HepG2 (cell line): Measurements from ENCODE around the gene IL33. TPM values are rescaled to one million over a fixed set of nuclear protein-coding genes. Genes with fewer than 3 reads are reported as not detected.

Experiments used
- ATAC-seq: fragments of 200-7000 bp; cut with Tn5 transposase; 3 replicates; pipeline ENCODE4 v1.9.1; 2020; ENCODE audit warnings: mild to moderate bottlenecking, moderate library complexity
- BruUV-seq: library from RNA; stranded (reverse); fragments of 400-500 nt; replicated peaks from 2 replicates; lab custom pipeline; 2021; lab: Mats Ljungman, UMichigan
- CTCF ChIA-PET: fragments of 300-600 bp; formaldehyde crosslinking; extraction: SDS; loops from one replicate; lab custom pipeline; 2021; ENCODE audit warnings: low total read pairs, inconsistent platforms, low intra/inter-chr PET ratio; lab: Yijun Ruan, JAX
- POLR2A ChIA-PET: fragments of 350-600 bp; sonication (Branson Sonifier 250); formaldehyde crosslinking; loops from one replicate; lab custom pipeline; 2020; ENCODE audit warnings: antibody characterized with exemption, inconsistent platforms; lab: Yijun Ruan, JAX
- DNase-seq: peaks from one replicate; pipeline ENCODE4 v3.0.0-alpha.2; 2015; ENCODE audit warnings: low spot score
- FAIRE-seq: peaks from 3 replicates; lab custom pipeline; 2011; peaks lifted over from hg19 to GRCh38; lab: Jason Lieb, UNC
- H2AFZ ChIP-seq: one replicate; pipeline ENCODE4 v1.6.1; 2011; ENCODE audit warnings: low read length, inconsistent platforms
- H3K27ac ChIP-seq: fragments of 300-600 bp; 3 replicates; pipeline ENCODE4 v1.8.0; 2011; ENCODE audit warnings: mixed run types, mild to moderate bottlenecking, mixed read lengths, low read length, inconsistent platforms; ENCODE audit not compliant: insufficient read depth; ENCODE audit errors: extremely low read length
- H3K27me3 ChIP-seq, 2 experiments: fragments of 200-600 bp in 1 of 2; 2 replicates in 1 of 2; 3 replicates in 1 of 2; pipeline versions ENCODE4 v1.6.0 to v1.8.0; 2011; ENCODE audit warnings: low read length in 2 of 2, mild to moderate bottlenecking in 2 of 2, moderate library complexity in 2 of 2, inconsistent platforms in 1 of 2; ENCODE audit not compliant: insufficient read depth in 2 of 2, control insufficient read depth in 1 of 2
- H3K36me3 ChIP-seq, 2 experiments: fragments of 200-600 bp in 1 of 2; replicated peaks in 1 of 2; 2 replicates in 1 of 2; 3 replicates in 1 of 2; pipeline versions ENCODE4 v1.5.1 to v1.8.0; 2011; ENCODE audit warnings: low read length in 2 of 2, inconsistent platforms in 1 of 2; ENCODE audit not compliant: insufficient read depth in 2 of 2, control insufficient read depth in 1 of 2
- H3K4me1 ChIP-seq: 2 replicates; pipeline ENCODE4 v1.5.1; 2012; ENCODE audit warnings: low read length, inconsistent platforms; ENCODE audit not compliant: insufficient read depth
- H3K4me2 ChIP-seq: 2 replicates; pipeline ENCODE4 v1.6.0; 2011; ENCODE audit warnings: low read depth, low read length, inconsistent platforms
- H3K4me3 ChIP-seq, 3 experiments: fragments of 200-600 bp in 1 of 3; sonication (generic), shearing (Covaris generic) in 1 of 3; replicated peaks in 1 of 3; 2 replicates each; pipeline ENCODE4 v1.5.1; 2011 to 2016; ENCODE audit warnings: low read length in 3 of 3, inconsistent platforms in 2 of 3, low read depth in 2 of 3, mild to moderate bottlenecking in 2 of 3, control low read depth in 1 of 3, mixed read lengths in 1 of 3; ENCODE audit not compliant: insufficient read depth in 1 of 3
- H3K79me2 ChIP-seq: one replicate; pipeline ENCODE4 v1.6.1; 2011; ENCODE audit warnings: low read length, inconsistent platforms; ENCODE audit not compliant: insufficient read depth
- H3K9ac ChIP-seq: 2 replicates; pipeline ENCODE4 v1.6.0; 2011; ENCODE audit warnings: mild to moderate bottlenecking, low read depth, low read length, inconsistent platforms; ENCODE audit not compliant: insufficient read depth
- H3K9me3 ChIP-seq: 2 replicates; pipeline ENCODE4 v1.5.1; 2012; ENCODE audit warnings: mild to moderate bottlenecking, low read length
- H4K20me1 ChIP-seq: 2 replicates; pipeline ENCODE4 v1.6.0; 2011; ENCODE audit warnings: inconsistent platforms, mild to moderate bottlenecking, low read length, moderate library complexity; ENCODE audit not compliant: insufficient read depth
- BORCS8-MEF2B ChIP-seq: sonication (generic); formaldehyde crosslinking; IDR thresholded peaks from 2 replicates; pipeline ENCODE4 v1.8.0; 2022; ENCODE audit warnings: mild to moderate bottlenecking, missing genetic modification reagents
- GATAD2A ChIP-seq: IDR thresholded peaks from 2 replicates; pipeline ENCODE4 v1.6.1; 2016
- HMGA1 ChIP-seq: sonication (generic); formaldehyde crosslinking; conservative IDR thresholded peaks from 2 replicates; pipeline ENCODE4 v1.4.0; 2020; ENCODE audit warnings: missing genetic modification reagents
- HOXD1 ChIP-seq: sonication (generic); formaldehyde crosslinking; IDR thresholded peaks from 2 replicates; pipeline ENCODE4 v1.5.0; 2020; ENCODE audit warnings: missing genetic modification reagents
- KDM3A ChIP-seq: IDR thresholded peaks from 2 replicates; pipeline ENCODE4 v1.6.1; 2018; ENCODE audit warnings: low read depth, missing compliant biosample characterization
- KDM5B ChIP-seq: sonication (generic); formaldehyde crosslinking; IDR thresholded peaks from 2 replicates; pipeline ENCODE4 v1.4.0; 2020; ENCODE audit warnings: missing genetic modification reagents, mild to moderate bottlenecking, borderline replicate concordance
- PHF20 ChIP-seq: sonication (generic); formaldehyde crosslinking; IDR thresholded peaks from 2 replicates; pipeline ENCODE4 v1.5.0; 2020; ENCODE audit warnings: mild to moderate bottlenecking, missing genetic modification reagents
- RXRA ChIP-seq: sonication (generic); formaldehyde crosslinking; IDR thresholded peaks from 2 replicates; pipeline ENCODE4 v1.5.1; 2020; ENCODE audit warnings: missing genetic modification reagents
- SIN3A ChIP-seq: IDR thresholded peaks from 2 replicates; pipeline ENCODE4 v1.6.1; 2011; ENCODE audit warnings: low read depth, mild to moderate bottlenecking, control low read depth, low read length, borderline replicate concordance
- TBP ChIP-seq: sonication (generic); formaldehyde crosslinking; IDR thresholded peaks from 2 replicates; pipeline ENCODE4 v1.5.0; 2020; ENCODE audit warnings: missing genetic modification reagents
- YEATS2 ChIP-seq: sonication (generic); formaldehyde crosslinking; IDR thresholded peaks from 2 replicates; pipeline ENCODE4 v1.4.0; 2020; ENCODE audit warnings: missing genetic modification reagents, borderline replicate concordance
- ZNF563 ChIP-seq: sonication (generic); formaldehyde crosslinking; IDR thresholded peaks from 2 replicates; pipeline ENCODE4 v1.8.0; 2022; ENCODE audit warnings: mild to moderate bottlenecking, moderate library complexity, missing genetic modification reagents
- ZNF569 ChIP-seq: sonication (generic); formaldehyde crosslinking; IDR thresholded peaks from 2 replicates; pipeline ENCODE4 v1.5.0; 2020; ENCODE audit warnings: mild to moderate bottlenecking, missing genetic modification reagents, moderate library complexity, borderline replicate concordance
- WGBS: methylation state at CpG from one replicate; pipeline ENCODE4 v1.1.6; 2017; ENCODE audit warnings: low lambda C conversion rate; 5-methylcytosine and 5-hydroxymethylcytosine counted together
- in situ Hi-C: cut with HindIII; loops from 2 replicates; pipeline ENCODE4 v1.10.0; 2017; ENCODE audit warnings: low pct_unique_long_range_greater_than_20kb; ENCODE audit not compliant: extremely low pct_ligation_motif_present
- intact Hi-C: fragments of 100-400 bp; cut with micrococcal nuclease; formaldehyde crosslinking; loops from one replicate; pipeline ENCODE4 v1.10.0; 2022; ENCODE audit not compliant: unreplicated experiment
- polyA plus RNA-seq, 8 experiments: library from polyadenylated mRNA; depleted of rRNA in 3 of 8; stranded (reverse) in 7 of 8; unstranded in 1 of 8; fragments of >200 nt; fragmentation: Illumina TruSeq in 4 of 8; extraction: Trizol in 4 of 8; gene quantifications; 2 replicates each; pipeline versions ENCODE4 v1.2.1 to v1.2.3, GENCODE V29; 2011 to 2016; ENCODE audit warnings: low read depth in 4 of 8, missing spikeins in 1 of 8, mixed read lengths in 1 of 8; ENCODE audit not compliant: insufficient read depth in 1 of 8
- total RNA-seq, 5 experiments: library from RNA; depleted of rRNA; stranded (reverse); fragments of >200 nt; fragmentation: Illumina TruSeq; extraction: Trizol; gene quantifications; 2 replicates each; pipeline ENCODE4 v1.2.3, GENCODE V29; 2016; ENCODE audit warnings: low read depth in 1 of 5
- TF ChIP-seq, protein P1 (sequence below), 2 experiments: sonication (generic) in 1 of 2; formaldehyde crosslinking in 1 of 2; IDR thresholded peaks; 2 replicates each; pipeline versions ENCODE4 v1.4.0 to v1.6.1; 2016 to 2020; ENCODE audit warnings: borderline replicate concordance in 1 of 2, low read depth in 1 of 2, mild to moderate bottlenecking in 1 of 2, missing genetic modification reagents in 1 of 2
- TF ChIP-seq, protein P2 (sequence below): sonication (generic); formaldehyde crosslinking; IDR thresholded peaks from 2 replicates; pipeline ENCODE4 v1.8.0; 2023; ENCODE audit warnings: mild to moderate bottlenecking, missing genetic modification reagents
- TF ChIP-seq, protein P3 (sequence below): IDR thresholded peaks from 2 replicates; pipeline ENCODE4 v1.6.1; 2016; ENCODE audit warnings: missing compliant biosample characterization, missing genetic modification reagents, borderline replicate concordance

Gene IL33
- total and polyA plus RNA-seq, 2 of the 13 experiments (the other 11 are each of a cell fraction or from before 2014, with no cell fraction given): 0.05 TPM; not detected in 1

DNA sequence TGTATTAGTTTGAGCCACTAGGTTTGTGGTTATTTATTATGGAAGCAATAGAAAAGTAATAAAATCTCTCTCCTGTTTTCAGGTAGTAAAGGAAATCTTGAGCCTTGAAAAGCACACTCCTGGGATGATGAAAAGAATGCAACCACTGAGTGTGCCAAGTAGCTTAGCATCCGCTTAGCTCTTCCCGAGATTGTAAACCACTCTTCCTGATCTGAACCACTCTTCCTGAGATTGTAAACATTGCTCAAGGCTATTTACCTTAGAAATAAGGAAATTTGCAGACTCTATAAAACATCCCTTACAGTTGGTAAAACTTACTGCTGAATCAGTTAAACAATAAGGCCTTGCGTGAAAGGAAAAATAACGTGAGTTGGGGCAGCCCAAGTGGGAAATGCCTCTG lies 17.4 kb upstream of the IL33 start:
- ATAC-seq (no peak), DNase-seq (no peak), FAIRE-seq (no peak)
- Histone ChIP-seq H3K27me3 (no peaks in the 10 kb centered on the region), H3K27ac (no peak overlapping the region), H3K4me3 (no peak overlapping the region), H3K9me3 (no peaks in the 10 kb centered on the region), H4K20me1 (no peaks in the 10 kb centered on the region), H3K4me1 (no peaks in the 10 kb centered on the region), H3K36me3 (no peaks in the 10 kb centered on the region), H3K9ac (no peak overlapping the region), H2AFZ (no peak overlapping the region), H3K4me2 (no peak overlapping the region), H3K79me2 (no peaks in the 10 kb centered on the region)
- in situ Hi-C loops: loop anchor here (5.0 kb wide), 1 partner anchor 109 kb away; no protein-coding TSS in a partner anchor
- intact Hi-C loops: loop anchor here (5.0 kb wide), 1 partner anchor 141 kb away; no protein-coding TSS in a partner anchor
- TF ChIP-seq HOXD1 (CRISPR knock-in tag) (no peak), BORCS8-MEF2B (CRISPR knock-in tag) (no peak), YEATS2 (no peak), PHF20 (CRISPR knock-in tag) (no peak), KDM5B (CRISPR knock-in tag) (no peak), ZNF569 (CRISPR knock-in tag) (no peak), ZNF563 (no peak), RXRA (CRISPR knock-in tag) (no peak), TBP (no peak), SIN3A (no peak), GATAD2A (CRISPR knock-in tag) (no peak), KDM3A (CRISPR knock-in tag) (no peak), HMGA1 (CRISPR knock-in tag) (no peak)
- TF ChIP-seq, protein P1, sequence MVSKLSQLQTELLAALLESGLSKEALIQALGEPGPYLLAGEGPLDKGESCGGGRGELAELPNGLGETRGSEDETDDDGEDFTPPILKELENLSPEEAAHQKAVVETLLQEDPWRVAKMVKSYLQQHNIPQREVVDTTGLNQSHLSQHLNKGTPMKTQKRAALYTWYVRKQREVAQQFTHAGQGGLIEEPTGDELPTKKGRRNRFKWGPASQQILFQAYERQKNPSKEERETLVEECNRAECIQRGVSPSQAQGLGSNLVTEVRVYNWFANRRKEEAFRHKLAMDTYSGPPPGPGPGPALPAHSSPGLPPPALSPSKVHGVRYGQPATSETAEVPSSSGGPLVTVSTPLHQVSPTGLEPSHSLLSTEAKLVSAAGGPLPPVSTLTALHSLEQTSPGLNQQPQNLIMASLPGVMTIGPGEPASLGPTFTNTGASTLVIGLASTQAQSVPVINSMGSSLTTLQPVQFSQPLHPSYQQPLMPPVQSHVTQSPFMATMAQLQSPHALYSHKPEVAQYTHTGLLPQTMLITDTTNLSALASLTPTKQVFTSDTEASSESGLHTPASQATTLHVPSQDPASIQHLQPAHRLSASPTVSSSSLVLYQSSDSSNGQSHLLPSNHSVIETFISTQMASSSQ (IDR thresholded peaks at IDR 0.05; ENCODE audit: low read depth): no peak
- TF ChIP-seq, protein P1 (CRISPR knock-in tag; IDR thresholded peaks at IDR 0.05; ENCODE audit: borderline replicate concordance): no peak
- TF ChIP-seq, protein P2, sequence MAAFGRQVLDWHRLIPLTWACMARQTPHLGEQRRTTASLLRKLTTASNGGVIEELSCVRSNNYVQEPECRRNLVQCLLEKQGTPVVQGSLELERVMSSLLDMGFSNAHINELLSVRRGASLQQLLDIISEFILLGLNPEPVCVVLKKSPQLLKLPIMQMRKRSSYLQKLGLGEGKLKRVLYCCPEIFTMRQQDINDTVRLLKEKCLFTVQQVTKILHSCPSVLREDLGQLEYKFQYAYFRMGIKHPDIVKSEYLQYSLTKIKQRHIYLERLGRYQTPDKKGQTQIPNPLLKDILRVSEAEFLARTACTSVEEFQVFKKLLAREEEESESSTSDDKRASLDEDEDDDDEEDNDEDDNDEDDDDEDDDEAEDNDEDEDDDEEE (CRISPR knock-in tag): no peak
- TF ChIP-seq, protein P3, sequence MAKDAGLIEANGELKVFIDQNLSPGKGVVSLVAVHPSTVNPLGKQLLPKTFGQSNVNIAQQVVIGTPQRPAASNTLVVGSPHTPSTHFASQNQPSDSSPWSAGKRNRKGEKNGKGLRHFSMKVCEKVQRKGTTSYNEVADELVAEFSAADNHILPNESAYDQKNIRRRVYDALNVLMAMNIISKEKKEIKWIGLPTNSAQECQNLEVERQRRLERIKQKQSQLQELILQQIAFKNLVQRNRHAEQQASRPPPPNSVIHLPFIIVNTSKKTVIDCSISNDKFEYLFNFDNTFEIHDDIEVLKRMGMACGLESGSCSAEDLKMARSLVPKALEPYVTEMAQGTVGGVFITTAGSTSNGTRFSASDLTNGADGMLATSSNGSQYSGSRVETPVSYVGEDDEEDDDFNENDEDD (CRISPR knock-in tag): no peak
- 47% methylated on average over 4 of the region's 4 CpGs for WGBS
- POLR2A ChIA-PET: no interaction called here
- CTCF ChIA-PET: interaction anchor here (5.2 kb wide), 1 partner anchor 107 kb away, joined by 41 read pairs; no protein-coding TSS in a partner anchor
- no TSS peak for BruUV-seq
